ENCODE data around the gene TAS2R1. TPM values are rescaled to one million over a fixed set of nuclear protein-coding genes. Genes with fewer than 3 reads are reported as not detected.

TAS2R1 gene, protein sequence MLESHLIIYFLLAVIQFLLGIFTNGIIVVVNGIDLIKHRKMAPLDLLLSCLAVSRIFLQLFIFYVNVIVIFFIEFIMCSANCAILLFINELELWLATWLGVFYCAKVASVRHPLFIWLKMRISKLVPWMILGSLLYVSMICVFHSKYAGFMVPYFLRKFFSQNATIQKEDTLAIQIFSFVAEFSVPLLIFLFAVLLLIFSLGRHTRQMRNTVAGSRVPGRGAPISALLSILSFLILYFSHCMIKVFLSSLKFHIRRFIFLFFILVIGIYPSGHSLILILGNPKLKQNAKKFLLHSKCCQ
- total RNA-seq: not detected
- 0 reads per million in 2 donors for total RNA-seq

DNA sequence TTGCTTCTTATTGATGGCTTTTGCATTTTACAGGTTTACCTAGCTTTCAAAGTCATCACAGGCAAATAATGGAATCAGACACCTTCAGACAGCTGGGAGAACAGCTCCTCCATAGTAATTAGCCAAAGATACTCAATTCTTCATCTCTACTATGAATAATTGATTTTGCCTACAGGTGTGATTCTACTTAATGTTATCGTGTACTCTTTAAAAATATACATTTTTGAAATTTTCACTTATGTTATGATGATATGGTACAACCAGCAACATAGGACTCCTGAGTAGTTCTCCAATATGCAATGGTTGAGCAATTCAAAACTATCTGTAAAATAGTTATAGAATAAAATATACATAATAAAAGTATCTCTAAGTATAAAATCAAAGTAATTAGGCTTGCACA lies at the start of gene TAS2R1:
Gene TAS2R1, minus strand, starts transcription at position 101 of the 400 bp plus-strand sequence. CDS start 319 bp downstream, outside the sequence.
- H3K27ac Mint-ChIP-seq: no peak within 1 kb of the TSS
- no peaks in the 10 kb centered on the region for H3K4me1 Mint-ChIP-seq
- DNase-seq: no peak
- H3K9me3 ChIP-seq (ENCODE audit: control insufficient read depth, low read length, poor library complexity, severe bottlenecking): no peaks in the 10 kb centered on the region
- H3K4me3 Mint-ChIP-seq: no peak within 1 kb of the TSS
- H3K27me3 Mint-ChIP-seq: no peaks in the 10 kb centered on the region
- H3K36me3 Mint-ChIP-seq (ENCODE audit: low read depth): no peaks in the 10 kb centered on the region
- ATAC-seq: no peak

DNA sequence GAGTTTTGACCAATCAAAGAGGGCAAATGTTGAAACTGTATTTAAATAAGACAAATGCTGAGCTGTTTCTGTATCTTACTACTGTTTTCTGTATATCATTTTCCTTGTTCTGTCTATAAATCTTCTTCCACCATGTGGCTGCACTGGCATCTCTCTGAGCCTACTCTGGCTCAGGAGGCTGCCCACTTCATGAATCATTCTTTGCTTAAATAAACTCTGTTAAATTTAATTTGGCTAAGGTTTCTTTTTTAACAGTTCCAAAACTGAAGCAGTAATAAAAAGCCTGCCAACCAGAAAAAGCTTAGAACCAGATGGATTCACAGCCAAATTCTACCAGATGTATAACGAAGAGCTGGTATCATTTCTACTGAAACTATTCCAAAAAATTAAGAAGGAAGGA lies 40.2 kb upstream of the TAS2R1 start:
- H3K4me1 Mint-ChIP-seq: no peaks in the 10 kb centered on the region
- DNase-seq: no peak
- no peak for ATAC-seq
- H3K4me3 Mint-ChIP-seq: no peak overlapping the region
- no peaks in the 10 kb centered on the region for H3K36me3 Mint-ChIP-seq (ENCODE audit: low read depth)
- H3K27ac Mint-ChIP-seq: no peak overlapping the region
- no peaks in the 10 kb centered on the region for H3K9me3 ChIP-seq (ENCODE audit: control insufficient read depth, low read length, poor library complexity, severe bottlenecking)
- no peaks in the 10 kb centered on the region for H3K27me3 Mint-ChIP-seq

DNA sequence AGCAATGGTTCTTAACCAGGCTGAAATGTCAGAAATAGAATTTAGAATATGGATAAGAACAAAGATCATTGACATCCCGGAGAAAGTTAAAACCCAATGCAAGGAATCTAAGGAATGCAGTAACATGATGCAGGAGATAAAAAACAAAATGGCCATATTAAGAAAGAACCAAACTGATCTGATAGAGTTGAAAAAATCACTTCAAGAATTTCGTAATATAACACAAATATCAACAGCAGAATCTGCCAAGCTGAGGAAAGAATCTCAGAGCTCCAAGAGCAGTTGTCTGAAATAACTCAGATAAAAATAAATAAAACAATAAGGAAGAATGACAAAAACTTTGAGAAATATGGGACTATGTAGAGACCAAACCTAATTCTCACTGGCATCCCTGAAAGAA lies 37.8 kb upstream of the TAS2R1 start:
- H3K4me3 Mint-ChIP-seq: no peak overlapping the region
- no peaks in the 10 kb centered on the region for H3K27me3 Mint-ChIP-seq
- H3K9me3 ChIP-seq (ENCODE audit: control insufficient read depth, low read length, poor library complexity, severe bottlenecking): no peaks in the 10 kb centered on the region
- DNase-seq (no peak), ATAC-seq (no peak)
- no peak overlapping the region for H3K27ac Mint-ChIP-seq
- H3K36me3 Mint-ChIP-seq (ENCODE audit: low read depth): no peaks in the 10 kb centered on the region
- H3K4me1 Mint-ChIP-seq: no peaks in the 10 kb centered on the region

DNA sequence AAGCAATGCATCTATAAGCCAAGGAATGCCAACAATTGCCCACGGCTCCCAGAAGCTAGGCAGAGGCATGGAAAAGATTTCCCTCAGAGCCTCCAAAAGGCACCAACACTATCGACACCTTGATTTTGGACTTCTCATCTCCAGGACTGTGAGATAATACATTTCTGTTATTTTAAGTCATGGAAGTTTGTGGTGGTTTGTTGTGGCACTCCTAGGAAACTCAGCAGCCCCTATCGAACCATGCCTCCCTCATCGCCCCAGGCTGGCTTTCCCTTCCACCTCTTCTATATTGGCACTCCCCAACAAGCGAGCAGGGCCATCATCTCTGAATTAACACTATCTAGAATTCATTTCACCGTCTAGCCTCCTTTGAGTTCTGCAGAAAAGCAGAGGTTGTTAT lies 33.7 kb upstream of the TAS2R1 start:
- Mint-ChIP-seq H3K4me1 (no peaks in the 10 kb centered on the region), H3K27me3 (no peaks in the 10 kb centered on the region), H3K4me3 (no peak overlapping the region), H3K27ac (no peak overlapping the region), H3K36me3 (ENCODE audit: low read depth) (no peaks in the 10 kb centered on the region)
- H3K9me3 ChIP-seq (ENCODE audit: control insufficient read depth, low read length, poor library complexity, severe bottlenecking): no peaks in the 10 kb centered on the region
- DNase-seq (no peak), ATAC-seq (no peak)

DNA sequence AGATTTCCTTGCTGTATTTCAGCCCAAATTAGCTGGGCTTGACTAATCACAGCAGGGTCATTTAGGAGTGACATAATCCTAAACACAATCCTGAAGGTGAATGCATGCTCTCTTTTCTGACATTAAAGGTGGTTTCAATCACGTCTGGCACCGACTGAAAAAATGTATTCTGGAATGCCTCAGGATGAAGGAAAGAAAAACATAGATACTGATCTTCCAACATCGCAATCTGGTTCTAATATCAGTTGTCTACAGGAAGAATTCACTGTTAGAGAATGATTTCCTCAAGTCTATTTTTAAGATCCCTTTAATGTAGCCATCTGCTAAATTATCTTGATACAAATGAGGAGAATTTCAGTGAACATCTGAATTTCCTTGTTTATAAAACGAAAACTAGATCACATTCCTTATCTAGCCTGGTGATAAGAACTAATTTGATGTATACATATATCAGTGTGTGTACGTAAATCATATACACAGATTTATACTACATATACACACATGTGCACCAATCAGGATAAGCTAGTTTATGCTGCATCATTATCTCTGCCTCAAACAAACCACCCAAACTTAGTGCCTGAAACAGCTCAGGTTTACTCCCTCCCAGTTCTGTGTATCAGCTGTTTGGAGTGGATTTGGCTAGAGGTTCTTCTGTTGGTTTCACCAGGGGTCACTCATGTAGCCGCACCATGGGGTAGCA lies 31.3 kb upstream of the TAS2R1 start:
- Mint-ChIP-seq H3K4me3 (no peak overlapping the region), H3K27me3 (no peaks in the 10 kb centered on the region), H3K36me3 (ENCODE audit: low read depth) (no peaks in the 10 kb centered on the region), H3K27ac (no peak overlapping the region), H3K4me1 (no peaks in the 10 kb centered on the region)
- H3K9me3 ChIP-seq (ENCODE audit: control insufficient read depth, low read length, poor library complexity, severe bottlenecking): no peaks in the 10 kb centered on the region
- ATAC-seq (no peak), DNase-seq (no peak)

DNA sequence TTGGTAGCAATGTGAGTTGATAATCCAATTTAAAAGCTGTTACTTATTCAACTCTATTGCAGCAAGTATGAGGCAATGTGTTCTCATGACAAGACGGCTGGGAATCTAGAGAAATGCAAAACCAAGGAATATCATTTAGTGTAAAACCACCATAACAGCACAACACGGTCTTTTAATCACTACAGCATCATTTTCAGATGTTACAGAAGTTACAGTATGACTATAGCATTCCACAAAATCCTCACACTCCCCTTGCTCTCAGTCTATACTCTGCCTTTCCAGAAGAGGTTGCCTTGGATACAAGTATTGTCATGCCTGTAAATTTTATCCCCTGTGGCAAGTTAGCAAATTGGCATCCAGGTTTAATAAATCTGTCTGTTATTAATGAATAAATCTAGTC lies 28.6 kb upstream of the TAS2R1 start:
- Mint-ChIP-seq H3K36me3 (ENCODE audit: low read depth) (no peaks in the 10 kb centered on the region), H3K4me3 (no peak overlapping the region), H3K4me1 (no peaks in the 10 kb centered on the region), H3K27ac (no peak overlapping the region), H3K27me3 (no peaks in the 10 kb centered on the region)
- DNase-seq (no peak), ATAC-seq (no peak)
- no peaks in the 10 kb centered on the region for H3K9me3 ChIP-seq (ENCODE audit: control insufficient read depth, low read length, poor library complexity, severe bottlenecking)

DNA sequence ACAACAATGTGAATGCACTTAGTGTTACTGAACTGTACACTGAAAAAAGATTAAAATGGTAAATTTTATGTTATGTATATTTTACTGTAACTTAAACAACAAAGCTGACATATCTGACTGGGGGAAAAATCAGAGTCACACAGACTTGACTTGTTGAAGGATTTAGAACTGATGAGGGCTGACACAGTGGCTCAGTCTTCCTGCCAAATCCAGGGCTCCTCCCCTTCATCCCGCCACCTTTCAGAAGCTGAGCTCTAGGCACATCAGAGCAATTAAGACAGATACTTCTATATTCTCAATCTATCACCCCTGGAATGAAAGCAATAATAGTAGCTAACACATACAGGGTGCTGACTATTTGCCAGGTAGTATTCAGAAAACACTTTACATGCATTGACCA lies 27.7 kb upstream of the TAS2R1 start:
- no peak for DNase-seq
- no peaks in the 10 kb centered on the region for H3K4me1 Mint-ChIP-seq
- H3K4me3 Mint-ChIP-seq: no peak overlapping the region
- no peaks in the 10 kb centered on the region for H3K9me3 ChIP-seq (ENCODE audit: control insufficient read depth, low read length, poor library complexity, severe bottlenecking)
- ATAC-seq: no peak
- H3K36me3 Mint-ChIP-seq (ENCODE audit: low read depth): no peaks in the 10 kb centered on the region
- H3K27me3 Mint-ChIP-seq: no peaks in the 10 kb centered on the region
- no peak overlapping the region for H3K27ac Mint-ChIP-seq

DNA sequence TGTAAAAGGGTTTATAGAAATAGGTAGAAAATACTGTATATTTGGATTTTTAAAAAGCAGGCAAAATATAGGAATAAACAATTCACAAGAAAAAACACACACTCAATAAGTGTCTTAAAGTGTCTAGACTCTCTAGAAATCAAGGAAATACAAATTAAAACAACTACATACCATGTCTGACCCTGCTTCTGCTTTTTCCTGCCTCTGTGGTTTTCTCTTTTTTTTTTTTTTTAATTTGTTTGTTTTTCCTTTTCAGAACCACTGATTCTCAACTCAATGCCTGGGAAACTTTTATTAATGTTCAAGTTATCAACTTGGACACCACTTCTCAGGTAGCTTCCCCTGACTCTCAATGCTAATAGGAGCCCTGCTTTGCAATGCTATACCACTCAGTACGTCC lies 25.5 kb upstream of the TAS2R1 start:
- Mint-ChIP-seq H3K27me3 (no peaks in the 10 kb centered on the region), H3K4me3 (no peak overlapping the region), H3K27ac (no peak overlapping the region), H3K36me3 (ENCODE audit: low read depth) (no peaks in the 10 kb centered on the region), H3K4me1 (no peaks in the 10 kb centered on the region)
- H3K9me3 ChIP-seq (ENCODE audit: control insufficient read depth, low read length, poor library complexity, severe bottlenecking): no peaks in the 10 kb centered on the region
- DNase-seq (no peak), ATAC-seq (no peak)

DNA sequence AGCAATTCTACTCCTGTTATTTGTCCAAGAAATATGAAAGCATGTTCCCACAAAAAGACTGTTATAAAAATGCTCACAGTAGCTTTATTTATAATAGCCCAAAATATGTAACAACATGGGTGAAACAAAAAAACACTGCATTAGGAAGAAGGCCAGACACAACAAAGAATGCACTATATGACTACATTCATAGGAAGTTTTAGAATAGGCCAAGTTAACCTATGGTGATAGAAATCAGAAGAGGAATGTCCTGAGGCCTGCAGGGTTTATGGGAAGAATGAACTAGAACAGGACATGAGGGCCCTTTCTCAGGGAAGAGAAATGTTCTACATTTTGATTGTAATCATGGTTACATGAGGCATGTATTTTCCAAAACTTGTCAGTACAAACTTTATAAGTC lies 24.7 kb upstream of the TAS2R1 start:
- H3K36me3 Mint-ChIP-seq (ENCODE audit: low read depth): no peaks in the 10 kb centered on the region
- ATAC-seq (no peak), DNase-seq (no peak)
- no peak overlapping the region for H3K4me3 Mint-ChIP-seq
- H3K9me3 ChIP-seq (ENCODE audit: control insufficient read depth, low read length, poor library complexity, severe bottlenecking): no peaks in the 10 kb centered on the region
- H3K27me3 Mint-ChIP-seq: no peaks in the 10 kb centered on the region
- no peak overlapping the region for H3K27ac Mint-ChIP-seq
- H3K4me1 Mint-ChIP-seq: no peaks in the 10 kb centered on the region

DNA sequence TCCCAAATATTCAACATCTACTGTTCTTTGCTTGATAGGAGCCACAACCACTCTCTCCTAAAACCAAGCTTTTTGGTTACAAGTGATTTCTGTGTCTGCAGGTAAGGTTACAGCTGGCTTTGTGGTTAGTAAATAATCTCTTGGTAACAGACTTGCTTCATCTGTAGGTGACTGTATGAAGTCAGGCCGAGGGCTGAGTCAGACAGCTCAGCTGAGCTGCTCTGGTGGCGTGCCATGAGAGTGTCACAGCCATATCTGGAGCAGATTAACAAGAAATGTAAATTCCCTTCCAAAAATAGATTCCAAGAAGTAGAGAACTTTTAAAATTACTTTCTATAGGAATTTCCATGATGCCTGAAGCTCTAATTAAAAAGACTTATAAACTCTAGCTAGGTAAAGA lies 23.7 kb upstream of the TAS2R1 start:
- ATAC-seq (no peak), DNase-seq (no peak)
- Mint-ChIP-seq H3K4me1 (no peaks in the 10 kb centered on the region), H3K4me3 (no peak overlapping the region), H3K27me3 (no peaks in the 10 kb centered on the region), H3K27ac (no peak overlapping the region), H3K36me3 (ENCODE audit: low read depth) (no peaks in the 10 kb centered on the region)
- peaks cover 2% of the 10 kb centered on the region for H3K9me3 ChIP-seq (ENCODE audit: control insufficient read depth, low read length, poor library complexity, severe bottlenecking)

DNA sequence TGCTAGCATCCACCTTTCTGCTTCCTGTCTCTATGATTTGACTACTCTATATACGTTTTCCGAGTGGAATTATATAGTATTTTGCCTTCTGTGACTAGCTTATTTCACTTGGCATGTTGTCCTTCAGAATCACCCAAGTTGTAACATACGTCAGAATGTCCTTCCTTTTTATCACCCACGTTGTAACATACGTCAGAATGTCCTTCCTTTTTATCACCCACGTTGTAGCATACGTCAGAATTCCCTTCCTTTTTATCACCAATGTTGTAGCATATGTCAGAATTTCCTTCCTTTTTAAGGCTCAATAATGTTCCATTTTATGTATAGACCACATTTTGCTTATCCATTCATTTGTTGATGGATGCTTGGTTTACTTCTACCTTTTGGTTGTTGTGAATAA lies 22.9 kb upstream of the TAS2R1 start:
- Mint-ChIP-seq H3K4me3 (no peak overlapping the region), H3K27ac (no peak overlapping the region), H3K36me3 (ENCODE audit: low read depth) (no peaks in the 10 kb centered on the region), H3K4me1 (no peaks in the 10 kb centered on the region), H3K27me3 (no peaks in the 10 kb centered on the region)
- peaks cover 2% of the 10 kb centered on the region for H3K9me3 ChIP-seq (ENCODE audit: control insufficient read depth, low read length, poor library complexity, severe bottlenecking)
- no peak for ATAC-seq
- no peak for DNase-seq

DNA sequence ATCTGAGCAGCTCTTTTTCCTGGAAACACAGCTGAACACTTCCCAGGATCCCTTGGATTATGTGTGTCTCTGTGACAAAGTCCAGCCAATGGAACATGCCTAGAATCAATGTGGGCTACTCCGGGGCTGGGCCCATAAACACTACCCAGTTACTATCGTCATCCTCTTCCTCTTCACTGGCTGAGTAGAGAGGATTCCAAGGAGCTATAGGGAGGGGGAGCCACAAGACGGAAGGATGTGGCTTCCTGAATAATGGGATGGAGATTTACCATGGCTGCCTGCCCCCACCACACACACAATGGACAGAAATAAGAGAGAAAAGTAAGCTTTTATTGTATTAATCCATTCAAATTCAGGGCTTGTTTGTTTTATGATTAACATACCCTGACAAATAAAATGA lies 22.1 kb upstream of the TAS2R1 start:
- Mint-ChIP-seq H3K27me3 (no peaks in the 10 kb centered on the region), H3K27ac (no peak overlapping the region), H3K36me3 (ENCODE audit: low read depth) (no peaks in the 10 kb centered on the region), H3K4me3 (no peak overlapping the region), H3K4me1 (no peaks in the 10 kb centered on the region)
- no peak for DNase-seq
- H3K9me3 ChIP-seq (ENCODE audit: control insufficient read depth, low read length, poor library complexity, severe bottlenecking): peaks cover 2% of the 10 kb centered on the region
- ATAC-seq: no peak

DNA sequence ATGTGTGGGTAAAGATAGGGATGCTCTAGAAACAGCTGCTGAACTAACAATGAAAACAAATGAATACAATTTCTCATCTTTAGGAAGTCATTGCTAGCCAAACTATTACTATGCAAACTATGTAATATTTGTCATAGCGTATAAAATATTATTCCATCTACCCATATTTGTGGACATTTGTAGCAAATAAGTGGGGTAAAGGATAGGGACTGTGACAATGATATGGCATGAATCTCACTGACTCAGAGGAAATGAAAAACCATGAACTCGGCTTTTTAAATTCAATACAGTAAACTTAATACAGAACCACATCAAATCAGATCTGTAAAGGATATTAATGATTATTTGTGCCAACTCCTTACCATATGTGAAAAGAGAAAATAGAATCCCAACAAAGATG lies 16.7 kb upstream of the TAS2R1 start:
- H3K4me3 Mint-ChIP-seq: no peak overlapping the region
- no peaks in the 10 kb centered on the region for H3K27me3 Mint-ChIP-seq
- no peak overlapping the region for H3K27ac Mint-ChIP-seq
- no peaks in the 10 kb centered on the region for H3K4me1 Mint-ChIP-seq
- DNase-seq (no peak), ATAC-seq (no peak)
- H3K9me3 ChIP-seq (ENCODE audit: control insufficient read depth, low read length, poor library complexity, severe bottlenecking): peaks cover 2% of the 10 kb centered on the region
- H3K36me3 Mint-ChIP-seq (ENCODE audit: low read depth): no peaks in the 10 kb centered on the region

DNA sequence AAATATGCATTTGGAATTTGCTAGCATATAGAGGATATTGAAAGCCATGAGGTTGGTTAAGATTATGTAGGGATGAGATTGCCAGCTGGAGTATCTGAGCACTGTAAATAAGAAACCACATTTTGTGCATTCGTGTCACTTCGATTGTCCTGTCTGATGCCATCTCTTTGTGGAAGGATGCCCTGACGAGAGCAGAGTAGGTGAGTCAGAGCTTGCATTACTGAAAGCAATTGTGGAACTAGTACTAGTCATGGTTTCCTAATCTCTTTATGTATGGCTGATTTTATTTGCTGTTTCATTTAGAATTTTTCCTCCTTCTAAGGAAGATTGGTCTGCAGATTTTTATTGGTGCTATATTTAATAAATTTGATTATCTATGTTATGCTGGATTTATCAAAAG lies 14.5 kb upstream of the TAS2R1 start:
- Mint-ChIP-seq H3K4me3 (no peak overlapping the region), H3K27ac (no peak overlapping the region), H3K27me3 (no peaks in the 10 kb centered on the region), H3K4me1 (no peaks in the 10 kb centered on the region), H3K36me3 (ENCODE audit: low read depth) (no peaks in the 10 kb centered on the region)
- no peak for DNase-seq
- no peak for ATAC-seq
- H3K9me3 ChIP-seq (ENCODE audit: control insufficient read depth, low read length, poor library complexity, severe bottlenecking): peaks cover 2% of the 10 kb centered on the region

All from T-helper 17 cell (primary cell).